Measurements from ENCODE around the gene HTR2B.
"Not testable (repeated sequence)": the region's sequence is repeated elsewhere in the genome, so short reads cannot be mapped to it uniquely, and the experiment has no call there.

The HTR2B gene

DNA sequence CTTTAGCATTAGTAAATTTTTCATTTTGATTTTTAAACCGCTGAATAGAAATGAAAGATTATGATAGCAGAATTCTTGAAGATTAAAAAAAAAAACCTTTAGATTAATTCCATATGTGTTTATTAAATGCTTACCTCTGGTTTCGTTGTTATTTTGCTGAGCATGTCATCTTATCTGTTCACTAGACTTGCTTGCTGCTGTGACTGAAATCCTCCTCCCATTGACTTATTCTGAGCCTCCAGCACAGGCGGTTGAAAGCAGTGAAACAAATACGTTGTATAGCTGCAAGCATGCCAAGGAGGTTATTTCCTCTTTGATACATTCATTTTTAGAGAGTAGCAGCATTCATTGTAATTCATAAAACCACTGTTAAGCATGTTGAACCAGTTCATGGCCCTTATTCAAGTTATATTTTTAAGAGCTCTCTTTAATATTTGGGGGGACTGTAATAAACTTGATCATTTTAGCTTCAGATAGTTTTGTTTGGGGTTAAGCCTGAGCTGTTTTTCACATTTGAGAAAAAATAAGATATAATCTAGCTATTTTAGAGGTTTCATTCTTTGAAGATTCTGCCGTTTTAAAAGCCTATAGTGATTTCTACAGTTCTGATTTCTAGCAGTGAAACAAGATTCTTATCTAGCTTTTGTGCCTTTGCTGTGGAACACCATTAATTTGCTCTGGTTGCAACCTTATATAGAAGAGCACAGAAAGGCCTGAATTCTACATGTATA is at the start of gene HTR2B:
Gene HTR2B, minus strand, starts transcription at position 205 of the 731 bp plus-strand sequence. CDS start 1,278 bp downstream, outside the sequence.
- no peak for DNase-seq

DNA sequence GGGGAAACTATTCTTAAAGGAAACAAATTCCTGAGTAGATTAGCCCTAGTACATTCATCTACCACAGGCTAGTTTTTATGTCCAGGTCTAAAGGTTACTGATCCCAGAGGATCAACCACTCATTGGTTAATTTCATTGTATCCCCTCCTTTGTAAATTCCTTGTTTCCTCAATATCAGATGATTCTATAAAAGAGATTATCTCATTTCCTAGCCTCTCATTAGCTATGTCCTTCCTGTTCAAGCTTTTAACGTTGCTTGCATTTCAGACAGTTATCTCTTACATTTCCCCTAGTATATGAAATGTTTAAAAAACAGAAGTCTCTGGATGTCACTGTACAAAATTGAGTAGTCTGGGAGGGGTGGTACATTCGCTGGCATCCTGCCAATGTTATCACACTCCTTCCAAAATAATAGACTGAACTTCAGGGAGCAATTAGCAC is 49.4 kb upstream of the HTR2B start:
- peak; percentile 8 for DNase-seq

DNA sequence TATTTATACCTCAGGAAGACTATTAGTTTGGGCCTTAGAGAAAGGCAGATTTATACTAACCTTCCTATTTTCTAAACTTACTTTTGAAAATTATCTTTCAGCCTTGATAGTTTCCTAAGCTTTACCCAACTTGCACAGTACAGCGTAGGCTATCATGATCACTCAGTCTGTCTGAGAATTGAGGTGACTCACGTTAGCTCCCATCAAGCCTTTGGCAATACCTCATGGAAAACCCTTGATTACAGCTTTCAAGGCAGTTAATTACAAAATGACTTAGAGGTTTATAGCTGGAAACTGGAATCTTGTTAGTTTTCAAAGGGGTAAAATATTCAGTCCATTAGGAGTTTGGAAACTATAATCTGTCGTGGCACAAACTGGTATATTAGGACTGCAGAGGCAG is 47.2 kb upstream of the HTR2B start:
- DNase-seq, result no peak

DNA sequence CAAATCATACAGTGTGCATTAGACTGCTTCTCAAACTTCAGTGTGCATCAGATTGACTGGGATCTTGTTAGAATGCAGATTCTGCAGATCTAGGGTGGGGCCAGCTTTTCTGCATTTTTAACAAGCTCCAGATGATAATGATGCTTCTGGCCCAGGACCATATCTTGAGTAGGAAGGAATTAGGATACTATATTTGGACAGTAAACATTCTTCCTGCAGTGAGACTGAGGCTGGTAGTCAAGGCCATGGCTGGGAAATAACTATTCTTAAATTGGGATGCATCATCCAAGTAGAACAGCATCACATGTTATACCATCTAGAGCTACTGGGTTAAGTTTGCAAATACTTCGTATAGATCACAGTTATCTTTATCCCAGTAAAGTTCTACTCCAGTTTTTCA is 45.2 kb upstream of the HTR2B start:
- no peak for DNase-seq

DNA sequence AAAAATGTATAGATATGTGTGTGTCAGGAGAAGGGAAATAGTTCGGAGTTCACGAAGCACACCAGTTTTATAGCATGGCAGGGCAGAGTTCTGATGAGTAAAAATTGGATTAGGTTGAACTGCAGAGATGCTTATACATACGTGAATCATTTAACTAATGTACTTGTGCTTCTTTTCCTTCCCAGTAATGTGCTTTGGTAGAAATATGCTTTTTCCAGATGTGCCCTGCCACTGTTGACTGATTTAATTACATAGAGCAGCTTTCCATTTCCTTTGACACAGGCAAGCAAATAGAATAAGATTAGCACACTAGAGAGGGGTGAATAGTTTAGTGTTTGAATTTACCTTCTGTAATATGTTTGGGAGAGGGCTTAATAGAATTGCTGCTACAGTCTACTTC is 44.6 kb upstream of the HTR2B start:
- DNase-seq, result no peak

DNA sequence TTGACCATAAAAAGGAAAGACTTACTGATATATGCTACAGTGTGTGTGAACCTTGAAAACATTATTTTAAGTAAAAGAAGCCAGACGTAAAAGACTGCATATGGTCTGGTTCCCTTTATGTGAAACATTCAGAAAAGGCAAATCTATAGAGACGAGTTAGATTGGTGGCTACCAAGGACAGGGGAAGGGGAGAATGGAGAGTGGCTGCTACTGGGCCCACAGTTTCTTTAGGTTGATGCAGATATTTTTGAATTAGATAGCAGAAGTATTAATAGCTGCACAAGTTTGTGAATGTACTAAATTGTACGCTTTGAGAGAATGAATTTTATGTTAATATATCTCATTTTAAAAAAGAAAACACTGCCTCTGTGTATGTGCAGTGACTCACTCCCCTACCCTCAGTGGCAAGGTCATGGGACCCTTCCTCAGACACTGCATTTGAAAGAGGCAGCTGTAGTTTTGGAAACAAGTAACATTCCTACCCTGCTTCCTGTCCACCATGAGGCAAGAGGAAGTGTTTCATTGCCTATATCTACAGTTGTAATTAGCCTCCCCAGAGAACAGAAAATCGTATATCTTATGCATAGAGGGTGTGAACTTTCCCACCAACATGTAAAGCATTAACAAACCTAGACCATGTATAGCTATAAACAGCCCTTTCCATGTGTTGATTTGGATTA is 43.8 kb upstream of the HTR2B start:
- no peak for DNase-seq

DNA sequence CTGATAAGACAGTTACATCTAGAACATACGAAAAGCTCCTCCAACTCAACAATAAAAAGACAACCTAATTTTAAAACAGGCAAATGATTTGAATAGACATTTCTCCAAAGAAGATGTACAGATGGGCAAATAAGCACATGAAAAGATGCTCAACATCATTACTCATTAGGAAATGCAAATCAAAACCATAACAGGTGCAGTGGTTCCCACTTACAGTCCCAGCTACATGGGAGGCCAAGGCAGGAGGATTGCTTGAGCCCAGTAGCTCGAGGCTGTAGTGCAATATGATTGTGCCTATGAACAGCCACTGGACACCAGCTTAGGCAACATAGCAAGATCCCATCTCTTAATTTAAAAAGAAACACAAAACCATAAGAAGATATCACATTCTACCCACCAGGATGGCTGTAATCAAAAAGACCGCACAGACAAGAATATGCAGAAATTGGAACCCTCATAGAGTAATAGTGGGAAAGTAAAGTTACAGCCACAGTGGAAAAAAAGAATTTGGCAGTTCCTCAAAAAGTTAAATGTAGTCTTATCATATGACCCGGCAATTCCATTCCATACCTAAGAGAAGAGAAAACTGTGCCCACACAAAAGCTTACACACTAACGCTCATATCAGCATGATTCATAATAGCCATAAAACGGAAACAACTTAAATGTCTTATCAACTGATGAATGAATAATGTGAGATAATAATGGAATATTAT is 43.1 kb upstream of the HTR2B start:
- no peak for DNase-seq

DNA sequence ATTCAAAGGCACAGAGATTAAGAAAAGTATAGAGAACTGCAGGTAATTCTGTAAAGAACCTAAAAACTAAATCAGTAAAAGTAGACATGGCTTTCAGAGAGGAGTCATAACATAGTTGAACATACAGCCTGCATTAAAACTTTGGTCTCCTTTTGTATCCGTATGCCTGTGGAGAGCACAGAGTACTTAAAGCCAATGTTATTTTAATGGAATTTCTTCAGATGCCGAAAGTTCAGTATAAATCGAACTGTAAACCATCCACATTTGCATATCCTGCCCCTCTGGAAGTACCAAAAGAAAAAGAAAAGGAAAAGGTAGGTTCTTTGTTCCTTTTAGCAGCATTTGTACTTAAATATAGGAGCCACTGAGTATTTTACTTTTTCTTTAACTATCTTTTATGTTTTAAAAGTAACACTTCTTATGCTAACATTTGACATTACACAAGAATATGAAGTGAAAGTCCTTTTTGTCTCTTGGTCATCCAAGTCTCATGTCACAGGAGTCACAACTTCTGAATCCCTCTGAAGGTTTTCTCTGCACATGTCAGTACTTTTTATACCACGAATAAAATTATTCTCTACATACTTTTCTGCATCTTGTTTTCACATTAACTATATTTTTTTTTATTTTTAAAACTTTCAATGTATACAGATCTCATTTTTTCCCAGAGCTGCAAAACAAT is 38.7 kb upstream of the HTR2B start:
- DNase-seq, result no peak

DNA sequence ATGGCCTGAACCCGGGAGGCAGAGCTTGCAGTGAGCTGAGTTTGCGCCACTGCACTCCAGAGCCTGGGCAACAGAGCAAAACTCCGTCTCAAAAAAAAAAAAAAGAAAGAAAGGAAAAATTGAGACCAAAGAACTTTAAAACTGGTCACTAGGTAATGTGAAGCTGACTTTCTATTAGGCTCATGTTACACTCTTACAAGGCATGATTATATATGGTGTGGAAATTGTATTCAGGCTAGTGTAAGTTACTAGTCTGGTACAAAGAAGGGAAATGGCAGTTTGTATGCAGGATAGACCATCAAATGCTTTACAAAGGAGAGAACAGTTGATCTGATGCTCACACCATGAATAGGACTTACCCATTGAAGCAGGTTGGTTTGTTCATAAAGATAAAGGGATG is 38.2 kb upstream of the HTR2B start:
- DNase-seq, result no peak

DNA sequence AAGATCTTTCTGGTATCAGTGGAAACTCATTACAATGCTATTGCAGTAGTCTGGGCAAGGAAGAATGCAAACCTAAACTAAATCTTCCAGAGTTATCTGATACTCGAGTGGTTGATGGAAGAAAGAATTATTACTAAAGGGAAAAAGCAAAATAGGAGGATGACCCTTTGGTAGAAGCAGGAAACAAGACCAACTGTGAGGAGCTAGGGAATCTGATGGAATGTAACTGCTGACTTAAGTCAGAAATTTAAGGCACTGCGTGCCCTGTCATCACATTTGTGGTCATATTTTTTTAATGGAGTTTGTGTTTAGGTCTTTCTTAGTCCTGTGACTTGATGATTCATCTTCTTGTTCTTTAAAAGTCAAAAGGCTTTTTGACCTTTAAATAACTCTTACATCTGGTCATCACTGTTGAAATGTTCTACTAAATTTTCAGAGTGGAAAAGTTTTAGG is 37.1 kb upstream of the HTR2B start:
- no peak for DNase-seq

DNA sequence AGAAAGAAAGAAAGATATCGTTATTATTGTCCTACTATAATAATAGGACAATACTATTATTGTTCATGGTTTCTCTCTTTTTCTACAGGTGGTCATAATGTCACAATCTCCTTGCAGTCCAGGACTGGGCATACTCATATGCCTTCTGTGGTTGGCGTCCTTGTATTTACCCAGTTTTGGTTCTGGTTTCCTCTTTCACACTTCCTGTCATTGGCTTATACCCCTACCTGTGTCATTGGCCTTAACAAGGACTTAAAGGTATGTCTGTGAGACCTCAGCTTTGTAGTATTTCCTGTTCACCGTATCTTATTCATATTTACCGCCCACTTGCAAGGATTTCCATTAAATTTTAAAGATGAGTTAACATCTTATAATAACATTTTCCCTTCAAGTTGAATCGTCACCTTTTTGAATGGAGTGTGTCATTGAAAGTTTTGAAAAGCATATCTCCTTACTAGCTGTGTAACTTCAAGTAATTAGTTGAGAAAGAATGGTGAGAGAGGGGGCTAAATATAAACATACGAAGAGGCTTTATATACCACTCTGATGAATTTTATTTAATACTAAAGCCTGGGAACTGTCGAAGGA is 36.5 kb upstream of the HTR2B start:
- no peak for DNase-seq

DNA sequence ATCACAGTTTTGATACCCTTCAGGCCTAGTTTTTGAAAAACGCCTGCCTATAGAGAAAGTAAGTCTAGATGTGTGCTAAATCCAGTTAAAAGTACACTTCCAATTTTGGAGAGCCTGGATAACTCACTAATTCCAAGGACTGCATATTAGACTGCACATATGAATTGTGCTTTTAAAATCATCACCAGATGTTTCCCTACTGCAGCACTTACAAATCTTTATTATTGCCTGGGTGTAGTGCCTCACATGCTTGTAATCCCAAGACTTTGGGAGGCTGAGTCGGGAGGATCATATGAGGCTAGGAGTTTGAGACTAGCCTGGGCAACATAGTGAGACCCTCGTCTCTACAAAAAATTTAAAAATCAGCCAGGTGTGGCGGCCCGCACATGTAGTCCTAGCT is 35.9 kb upstream of the HTR2B start:
- DNase-seq, result no peak

DNA sequence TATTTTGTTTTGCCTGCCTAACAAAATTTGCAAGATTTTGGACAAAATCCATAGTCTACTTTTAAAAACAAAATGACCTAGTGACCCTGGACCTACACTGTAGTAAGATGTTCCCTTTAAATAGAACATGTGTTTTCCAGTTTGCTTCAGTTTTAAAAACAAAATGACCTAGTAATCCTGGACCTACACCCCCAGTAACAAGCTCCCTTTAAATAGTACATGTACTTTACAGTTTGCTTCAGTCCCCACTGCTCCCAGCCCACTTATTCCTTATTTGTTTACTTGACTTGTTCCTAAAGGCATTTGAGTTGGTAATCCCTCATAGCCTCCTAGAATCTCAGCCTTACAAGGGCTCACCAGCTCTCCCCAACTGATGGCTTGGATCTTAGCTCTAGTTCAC is 34.5 kb upstream of the HTR2B start:
- no peak for DNase-seq

DNA sequence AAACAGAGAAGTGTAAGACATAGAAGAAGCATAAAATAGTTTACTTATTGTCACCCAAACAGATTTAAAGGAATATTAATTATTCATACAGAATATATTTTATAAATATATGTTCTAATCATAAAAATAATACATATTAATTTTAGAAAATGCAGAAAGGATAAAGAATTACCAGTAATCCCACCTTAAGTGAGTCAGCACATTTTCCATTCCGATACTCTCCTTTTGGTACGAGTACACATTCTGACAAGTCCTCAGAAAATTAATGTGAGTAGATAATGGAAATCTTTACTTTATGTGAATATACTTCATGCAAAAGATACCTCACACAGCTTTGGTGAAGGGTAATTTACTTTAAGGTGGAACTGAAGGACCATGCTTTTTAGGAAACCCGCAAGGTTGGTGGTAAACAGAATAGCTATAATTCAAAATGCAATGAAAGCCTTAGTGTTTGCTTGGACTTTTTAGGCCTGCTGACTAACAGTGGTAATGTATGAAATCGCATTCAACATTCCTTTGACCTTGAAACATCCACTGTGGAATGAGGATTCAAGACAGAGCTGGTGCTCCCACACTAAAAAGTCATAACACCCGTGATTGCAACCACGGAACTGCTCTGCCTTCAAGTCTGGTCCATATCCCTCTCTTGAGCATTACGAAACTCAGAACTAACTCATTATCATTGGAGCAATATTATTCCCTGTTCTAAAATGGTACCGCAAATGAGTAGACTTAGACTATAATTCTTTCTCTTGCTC is 28.1 kb upstream of the HTR2B start:
- DNase-seq, result no peak

DNA sequence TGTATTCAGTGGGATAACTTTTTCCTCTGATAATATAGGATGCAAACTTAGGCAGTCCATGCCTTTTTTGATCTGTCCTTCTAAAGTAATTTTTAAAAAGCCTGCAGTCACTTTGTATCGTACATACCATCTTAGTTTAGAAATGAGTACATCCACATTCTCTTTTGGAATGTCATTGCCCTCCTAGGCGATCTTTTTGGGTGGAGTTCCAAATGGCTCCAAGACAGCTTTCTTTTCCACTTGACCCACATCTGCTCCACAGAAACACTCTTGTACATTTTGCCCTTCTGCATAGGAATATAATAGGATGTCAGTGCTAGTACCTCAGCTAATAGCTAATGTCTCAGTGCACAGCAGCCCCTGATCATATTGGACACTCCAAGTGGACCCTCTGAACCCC is 21.8 kb upstream of the HTR2B start:
- no peak for DNase-seq

DNA sequence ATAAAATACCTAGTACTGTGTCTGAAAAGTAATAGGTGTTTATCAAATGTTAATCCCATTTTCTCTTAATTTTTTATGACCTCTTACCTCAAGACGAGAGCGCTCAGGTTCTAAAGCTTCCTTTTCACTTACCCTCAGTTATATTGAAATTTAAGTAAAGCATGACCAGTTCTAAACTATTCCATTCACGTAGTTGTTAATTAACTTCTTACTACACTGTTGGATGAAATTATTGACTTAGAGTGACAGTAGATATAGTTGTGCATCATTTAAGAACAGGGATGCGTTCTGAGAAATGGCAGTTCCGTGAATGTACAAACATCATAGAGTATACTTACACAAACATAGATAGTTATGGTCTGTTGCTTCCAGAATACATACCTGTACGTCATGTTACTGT is 20.1 kb upstream of the HTR2B start:
- no peak for DNase-seq

DNA sequence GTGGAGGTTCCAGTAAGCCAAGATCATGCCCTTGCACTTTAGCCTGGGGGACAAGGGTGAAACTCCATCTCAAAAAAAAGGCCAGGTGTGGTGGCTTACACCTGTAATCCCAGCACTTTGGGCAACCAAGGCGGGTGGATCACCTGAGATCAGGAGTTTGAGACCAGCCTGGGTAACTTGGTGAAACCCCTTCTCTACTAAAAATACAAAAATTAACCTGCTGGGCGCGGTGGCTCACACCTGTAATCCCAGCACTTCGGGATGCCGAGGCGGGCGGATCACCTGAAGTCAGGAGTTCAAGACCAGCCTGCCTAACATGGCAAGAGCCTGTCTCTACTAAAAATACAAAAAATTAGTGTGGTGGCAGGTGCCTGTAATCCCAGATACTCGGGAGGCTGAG is 16.0 kb upstream of the HTR2B start:
- not testable (repeated sequence) for DNase-seq

DNA sequence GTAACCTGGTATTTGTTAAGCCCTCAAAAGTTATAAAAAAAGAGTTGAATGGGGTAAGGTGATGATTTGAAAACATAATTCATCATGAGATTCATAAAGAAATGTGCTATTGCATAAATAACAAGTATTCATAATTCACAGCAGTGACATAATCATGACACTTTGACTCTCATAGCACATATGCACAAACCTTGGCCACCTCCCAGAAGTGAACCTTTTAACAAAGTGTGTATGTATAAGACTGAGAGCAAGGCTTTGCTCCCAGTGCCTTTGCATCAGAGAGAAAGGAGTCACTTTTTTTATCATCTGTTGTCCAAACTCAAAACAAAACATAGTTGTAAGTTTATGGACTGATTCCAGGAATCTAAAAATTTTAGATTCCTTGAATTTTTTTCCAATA is 15.0 kb upstream of the HTR2B start:
- no peak for DNase-seq

DNA sequence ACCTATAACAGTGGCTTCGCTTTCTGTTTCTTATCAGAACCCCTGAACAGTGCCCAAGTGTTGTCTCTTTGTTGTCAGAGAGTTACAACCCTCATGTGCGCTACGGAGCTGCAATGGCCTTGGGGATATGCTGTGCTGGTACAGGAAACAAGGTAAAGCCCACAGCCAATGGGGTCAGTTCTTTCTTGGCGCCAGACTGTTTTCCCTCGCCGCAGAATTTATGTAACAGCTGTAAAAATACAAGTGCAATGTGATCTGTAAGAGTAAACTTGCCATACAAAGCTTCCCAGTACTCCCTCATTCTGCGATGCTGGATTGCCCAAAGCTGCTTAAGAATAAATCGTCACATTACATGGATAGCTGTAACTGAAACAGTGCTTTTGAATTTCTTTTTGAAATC is 13.9 kb upstream of the HTR2B start:
- DNase-seq, result peak; percentile 17

DNA sequence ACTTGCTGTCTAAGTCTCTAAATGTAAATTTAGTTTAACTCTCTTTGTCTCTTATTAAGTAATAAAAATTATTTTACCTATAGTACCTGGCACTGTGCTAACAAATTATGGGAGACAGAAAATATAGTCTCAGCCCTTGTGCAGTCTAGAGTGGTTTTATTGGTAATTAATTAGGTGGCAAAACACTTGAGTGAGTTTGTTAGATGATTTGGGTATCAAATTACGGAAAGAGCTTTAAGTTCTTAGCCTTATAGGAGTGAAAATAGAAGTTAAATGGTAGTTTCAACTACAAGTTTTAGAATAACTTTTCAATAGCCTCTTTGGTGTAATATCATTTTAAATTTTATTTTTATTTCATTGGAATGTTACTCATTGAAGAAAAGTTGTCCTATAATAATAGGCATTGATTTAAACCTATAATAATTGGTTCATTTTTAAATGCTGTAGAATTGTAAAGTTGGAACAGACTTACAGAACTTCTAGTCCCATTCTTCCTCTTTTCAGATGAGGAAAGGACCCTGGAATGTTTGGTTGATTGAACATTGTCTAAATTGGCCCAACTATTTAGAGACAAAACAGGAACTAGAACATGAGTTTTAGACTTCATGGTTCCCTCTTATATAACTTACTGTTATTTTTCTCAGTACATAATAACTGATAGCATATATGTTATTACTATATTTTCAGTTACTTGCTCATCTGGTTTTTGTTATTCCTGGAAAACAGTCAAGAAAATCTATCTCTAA is 10.2 kb upstream of the HTR2B start:
- DNase-seq, result peak; percentile 62

DNA sequence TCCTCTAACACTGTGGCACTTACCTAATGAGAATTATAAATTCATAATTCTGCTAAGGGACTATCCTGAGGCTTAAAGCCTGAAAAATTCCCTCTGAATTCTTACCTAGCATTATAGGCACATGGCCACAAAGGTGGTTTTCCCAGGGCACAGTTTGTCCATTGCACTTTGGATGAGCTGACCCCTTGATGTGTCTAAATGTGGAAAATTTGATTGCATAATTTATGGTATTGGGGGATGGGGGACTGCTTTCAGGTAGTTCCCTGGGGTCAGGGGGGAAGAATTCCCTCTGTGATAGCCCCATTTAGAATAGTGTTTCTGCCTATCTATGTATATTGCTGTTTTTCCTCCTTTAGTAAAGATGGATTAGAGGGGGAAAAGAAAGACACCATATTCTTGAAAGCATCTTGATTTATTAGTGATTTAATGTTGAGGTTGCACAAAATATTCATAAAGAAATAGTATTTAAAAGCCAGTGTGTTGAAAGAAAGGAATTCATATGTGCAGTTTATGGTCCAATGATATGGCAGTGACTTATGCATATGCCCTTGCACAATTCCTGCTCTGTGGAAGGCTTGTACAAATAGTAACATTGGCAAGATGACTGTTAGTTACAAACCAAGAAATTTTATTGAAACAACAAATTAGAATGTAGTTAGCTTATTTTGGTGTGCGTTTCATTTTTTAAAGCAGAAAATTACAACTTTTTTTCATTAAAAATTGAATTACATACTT is 8.7 kb upstream of the HTR2B start:
- no peak for DNase-seq

All from NCI-H1105 treated with DMSO at 0.1 percent for 48 hours (cell line).